Measurements from ENCODE around the gene LCN1. TPM values are rescaled to one million over a fixed set of nuclear protein-coding genes. Genes with fewer than 3 reads are reported as not detected.
A peak's percentile ranks its signal among the peaks of the same experiment; 100 is the strongest.
"Not testable (repeated sequence)": the region's sequence is repeated elsewhere in the genome, so short reads cannot be mapped to it uniquely, and the experiment has no call there.

LCN1 gene
- total and polyA plus RNA-seq, 2 of the 8 experiments (the other 6 are each of a cell fraction or from before 2014, with no cell fraction given), result not detected

DNA sequence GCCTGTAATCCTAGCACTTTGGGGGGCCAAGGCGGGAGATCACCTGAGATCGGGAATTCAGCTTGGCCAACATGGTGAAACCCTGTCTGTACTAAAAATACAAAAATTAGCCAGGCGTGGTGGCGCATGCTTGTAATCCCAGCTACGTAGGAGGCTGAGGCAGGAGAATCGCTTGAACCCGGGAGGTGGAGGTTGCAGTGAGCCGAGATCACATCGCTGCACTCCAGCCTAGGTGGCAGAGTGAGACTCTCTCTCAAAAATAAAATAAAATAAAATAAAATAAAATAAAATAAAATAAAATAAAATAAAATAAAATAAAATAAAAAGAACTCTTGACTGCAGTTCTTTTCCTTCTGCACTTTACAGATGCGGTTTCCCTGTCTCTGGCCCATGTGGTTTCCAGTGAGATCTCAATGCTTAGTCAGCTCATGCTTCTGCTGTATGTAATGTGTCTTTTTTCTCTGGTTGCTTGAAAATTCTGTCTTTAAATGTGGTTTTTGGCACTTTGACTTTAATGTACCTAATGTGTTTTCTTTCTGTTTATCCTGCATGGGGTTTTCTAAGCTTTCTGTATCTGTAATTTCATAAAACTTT is 7.7 kb downstream of the LCN1 start:
- CTCF ChIA-PET (ENCODE audit: partially characterized antibody), result interaction anchor here (0.8 to 1.7 kb wide), 4 partner anchors 24 to 1521 kb away, joined by 3 to 6 read pairs (median 3); no protein-coding TSS in a partner anchor

More for the DNA sequence above, 7.7 kb downstream of the LCN1 start:
- H2BK15ac ChIP-seq (ENCODE audit: low read length); H3K79me1 ChIP-seq (ENCODE audit: low read depth, low read length); H3K4me1 ChIP-seq (replicated peaks in 1 of 4; ENCODE audit: control insufficient read depth in 3 of 4, insufficient read depth in 4 of 4, low read length in 3 of 4); H3K18ac ChIP-seq (ENCODE audit: extremely low read depth, low read length); H2BK12ac ChIP-seq (ENCODE audit: low read depth, low read length); H2AK5ac ChIP-seq (ENCODE audit: low read depth, low read length); H3K4me2 ChIP-seq (ENCODE audit: insufficient read depth in 1 of 2, low read depth in 2 of 2, low read length in 2 of 2); H4K20me1 ChIP-seq (replicated peaks in 1 of 2; ENCODE audit: control insufficient read depth in 1 of 2, insufficient read depth in 2 of 2, low read length in 2 of 2); H4K91ac ChIP-seq (replicated peaks; ENCODE audit: insufficient read length, low read length); H4K5ac ChIP-seq (ENCODE audit: insufficient read length, low read depth, low read length); H3K56ac ChIP-seq (replicated peaks; ENCODE audit: insufficient read length, low read depth, low read length); H2BK5ac ChIP-seq (ENCODE audit: low read depth, low read length); H2BK120ac ChIP-seq (replicated peaks; ENCODE audit: low read depth, low read length); H4K8ac ChIP-seq (ENCODE audit: extremely low read depth, insufficient read depth, low read length); H3K36me3 ChIP-seq (ENCODE audit: control insufficient read depth in 2 of 4, insufficient read depth in 4 of 4, low read length in 3 of 4); H3K14ac ChIP-seq (ENCODE audit: insufficient read length); FAIRE-seq; H3K23ac ChIP-seq (ENCODE audit: insufficient read length); H3K79me2 ChIP-seq (ENCODE audit: control insufficient read depth in 1 of 2, insufficient read depth in 2 of 2, low read length in 2 of 2); H3K9me3 ChIP-seq (ENCODE audit: insufficient read depth in 2 of 2, low read depth in 1 of 2, low read length in 1 of 2); H3K4ac ChIP-seq (replicated peaks; ENCODE audit: insufficient read length, low read depth, low read length); H3K4me3 ChIP-seq (ENCODE audit: extremely low read depth in 1 of 4, insufficient read depth in 2 of 4, low read depth in 3 of 4, low read length in 4 of 4); H2BK20ac ChIP-seq (ENCODE audit: low read length); H3K27ac ChIP-seq (ENCODE audit: low read depth, low read length); H2AFZ ChIP-seq (ENCODE audit: low read length); POLR2A ChIA-PET (ENCODE audit: partially characterized antibody); H3K27me3 ChIP-seq (replicated peaks in 1 of 4; ENCODE audit: control insufficient read depth in 3 of 4, extremely low read depth in 1 of 4, insufficient read depth in 3 of 4, low read length in 3 of 4); H3K23me2 ChIP-seq (ENCODE audit: low read depth, low read length); H3K9ac ChIP-seq (replicated peaks in 1 of 4; ENCODE audit: extremely low read depth in 1 of 4, low read depth in 3 of 4, low read length in 3 of 4): not testable (repeated sequence)
- DNase-seq (ENCODE audit: low read depth in 1 of 2, low spot score in 2 of 2), result peak in 1 of 2 experiments; percentile 19
- WGBS, 2 experiments (ENCODE audit: extremely low coverage in 1 of 2, insufficient coverage in 1 of 2, insufficient read length in 1 of 2, insufficient replicate concordance in 2 of 2, low coverage in 1 of 2, low lambda C conversion rate in 2 of 2, missing lambda C conversion rate in 1 of 2), result 91% methylated on average over 10 of the region's 10 CpGs; no CpG with 5 or more reads in 1 of the 2 experiments

All from H1 (cell line).